GM20431 (cell line): ENCODE results near the gene CPSF6.
"Not testable (repeated sequence)": the region's sequence is repeated elsewhere in the genome, so short reads cannot be mapped to it uniquely, and the experiment has no call there.

ENCODE experiments used
- in situ Hi-C: fragments of 300-500 bp; cut with MseI, MboI; formaldehyde crosslinking; loops from one replicate; pipeline ENCODE4 v1.15.0; 2020; ENCODE audit warnings: low sequenced_read_pairs; ENCODE audit not compliant: unreplicated experiment

Gene CPSF6, protein sequence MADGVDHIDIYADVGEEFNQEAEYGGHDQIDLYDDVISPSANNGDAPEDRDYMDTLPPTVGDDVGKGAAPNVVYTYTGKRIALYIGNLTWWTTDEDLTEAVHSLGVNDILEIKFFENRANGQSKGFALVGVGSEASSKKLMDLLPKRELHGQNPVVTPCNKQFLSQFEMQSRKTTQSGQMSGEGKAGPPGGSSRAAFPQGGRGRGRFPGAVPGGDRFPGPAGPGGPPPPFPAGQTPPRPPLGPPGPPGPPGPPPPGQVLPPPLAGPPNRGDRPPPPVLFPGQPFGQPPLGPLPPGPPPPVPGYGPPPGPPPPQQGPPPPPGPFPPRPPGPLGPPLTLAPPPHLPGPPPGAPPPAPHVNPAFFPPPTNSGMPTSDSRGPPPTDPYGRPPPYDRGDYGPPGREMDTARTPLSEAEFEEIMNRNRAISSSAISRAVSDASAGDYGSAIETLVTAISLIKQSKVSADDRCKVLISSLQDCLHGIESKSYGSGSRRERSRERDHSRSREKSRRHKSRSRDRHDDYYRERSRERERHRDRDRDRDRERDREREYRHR

GRCh38 chr12:69239352-69239921, at the start of gene CPSF6:
Gene CPSF6 (plus strand): TSS chr12:69239569. CDS start chr12:69239647, 78 bp downstream.
- in situ Hi-C loops, result no loop called here

DNA sequence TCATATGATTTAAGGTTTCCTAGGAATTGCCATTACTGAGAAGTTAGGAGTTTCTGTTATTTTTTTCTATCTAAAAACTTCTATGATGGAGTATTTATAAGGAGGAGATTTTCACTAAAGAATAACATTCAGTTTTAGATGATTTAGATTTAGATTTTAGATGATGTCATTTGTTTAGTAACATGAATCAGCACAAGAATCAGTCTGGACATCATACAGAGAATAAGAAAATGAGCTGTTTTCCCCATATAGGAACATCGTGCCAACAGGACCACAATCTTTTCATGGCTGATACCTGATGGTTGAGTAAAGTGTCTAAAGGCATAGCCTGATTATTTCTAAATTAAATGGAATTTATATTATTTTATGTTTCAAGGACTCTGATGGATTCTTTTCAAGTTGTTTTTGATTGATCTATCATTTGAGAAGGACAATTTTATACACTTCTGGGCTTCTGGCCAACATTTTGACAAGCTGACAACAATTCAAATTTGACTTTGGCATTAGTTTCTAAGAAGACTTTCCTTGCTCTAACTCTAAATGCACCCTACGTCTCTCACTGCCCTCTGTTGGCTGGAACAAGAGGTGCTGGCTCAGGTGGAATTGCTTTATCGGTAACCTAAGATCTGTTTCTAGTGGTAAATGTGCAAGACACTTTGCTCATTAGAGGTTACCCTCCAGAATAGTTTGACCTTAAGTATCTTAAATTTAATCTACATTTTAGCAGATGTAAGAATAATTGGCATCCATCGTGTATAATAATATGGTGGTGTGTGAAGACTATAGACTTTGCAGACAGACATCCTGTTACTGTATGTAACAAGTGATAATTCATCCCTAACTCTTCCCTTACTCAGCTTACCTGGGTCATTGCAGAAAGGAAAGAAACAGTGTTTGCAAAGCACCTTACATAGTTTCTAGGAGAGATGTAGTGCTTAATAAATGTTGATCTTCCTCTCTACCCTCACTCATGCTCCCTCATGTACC, 42.8 kb upstream of the CPSF6 start:
- in situ Hi-C loops, result no loop called here

GRCh38 chr12:69199976-69200375, 39.4 kb upstream of the CPSF6 start:
- in situ Hi-C loops, result not testable (repeated sequence)

- in situ Hi-C loops, result no loop called here
Observed at GRCh38 chr12:69204191-69204590, 35.2 kb upstream of the CPSF6 start.

DNA sequence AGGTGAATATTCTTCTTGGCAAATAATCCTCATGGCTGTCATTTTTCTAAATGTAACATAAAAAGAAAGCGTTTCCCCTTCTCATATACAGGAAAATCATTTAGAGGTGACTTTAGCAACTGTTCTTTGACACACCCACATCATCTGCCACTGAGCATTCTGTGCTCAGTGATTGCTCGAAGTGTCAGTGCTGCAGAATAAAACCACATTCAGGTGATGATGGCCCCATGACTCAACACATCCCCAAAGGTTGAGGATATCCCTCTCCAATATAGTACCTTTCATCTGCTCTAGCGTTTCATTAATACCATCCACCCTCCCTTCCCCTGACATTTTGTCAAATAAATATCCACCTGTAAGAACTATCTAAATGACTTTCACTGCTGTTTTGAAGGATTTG, 28.7 kb upstream of the CPSF6 start:
- in situ Hi-C loops, result no loop called here

DNA sequence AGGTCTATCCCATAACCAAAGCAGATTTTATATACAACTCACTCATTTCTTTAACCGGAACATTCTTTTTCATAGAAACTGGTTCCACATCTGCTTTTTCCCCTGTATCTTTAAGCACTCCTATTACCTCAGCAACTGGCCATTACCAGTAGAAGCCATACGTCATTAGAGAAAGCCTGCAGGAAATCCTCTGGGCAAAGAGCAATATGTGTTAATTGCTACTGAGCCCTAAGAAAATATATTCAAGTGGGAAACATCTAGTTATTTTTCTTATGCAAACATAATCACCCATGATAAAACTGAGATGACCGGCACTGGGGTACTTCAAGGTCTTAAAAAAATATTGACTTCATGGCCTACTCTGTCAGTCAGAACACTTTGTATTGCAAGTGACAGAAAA, 28.2 kb upstream of the CPSF6 start:
- in situ Hi-C loops, result no loop called here

- in situ Hi-C loops, result no loop called here
Observed at GRCh38 chr12:69214169-69214568, 25.2 kb upstream of the CPSF6 start.

- in situ Hi-C loops, result no loop called here
Observed at GRCh38 chr12:69225251-69225910, 14.0 kb upstream of the CPSF6 start.

GRCh38 chr12:69231479-69231878, 7.9 kb upstream of the CPSF6 start:
- in situ Hi-C loops, result no loop called here

GRCh38 chr12:69238589-69239351, 599 bp upstream of the CPSF6 start:
- in situ Hi-C loops, result no loop called here

DNA sequence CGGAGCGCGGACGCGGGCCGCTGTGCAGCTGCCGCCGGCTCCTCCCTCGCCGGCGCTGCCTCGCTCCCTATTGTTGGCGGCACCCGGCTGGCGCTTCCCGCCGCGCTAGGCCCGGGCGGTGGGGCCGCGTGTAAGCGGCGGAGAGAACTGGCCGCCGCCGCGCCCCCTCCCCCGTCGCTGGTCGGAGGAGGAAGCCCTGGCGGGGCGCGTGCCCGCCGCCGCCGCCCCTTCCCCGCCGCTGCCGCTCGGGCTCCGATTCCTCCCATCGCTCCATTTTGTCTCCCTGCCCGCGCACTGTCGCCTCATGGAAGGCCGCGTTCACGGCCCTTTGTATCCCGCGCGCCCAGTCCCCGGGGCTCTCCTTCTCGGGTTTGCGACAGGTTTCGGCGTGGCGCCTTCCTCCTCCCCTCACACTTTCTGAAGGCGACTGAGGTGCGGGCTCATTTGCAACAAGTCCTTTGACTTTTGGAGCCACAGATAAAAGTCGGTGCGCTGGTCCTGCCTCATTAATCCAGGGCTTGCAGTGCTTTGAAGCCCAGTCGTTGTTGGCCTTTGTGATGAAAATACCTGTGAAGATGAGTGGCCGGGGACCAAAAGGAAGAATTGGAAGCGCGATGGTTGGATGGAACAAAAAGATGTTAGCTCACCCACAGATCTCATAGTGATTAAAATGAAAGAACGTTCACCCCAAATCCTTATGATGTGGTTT, 707 bp downstream of the CPSF6 start:
- in situ Hi-C loops, result no loop called here

DNA sequence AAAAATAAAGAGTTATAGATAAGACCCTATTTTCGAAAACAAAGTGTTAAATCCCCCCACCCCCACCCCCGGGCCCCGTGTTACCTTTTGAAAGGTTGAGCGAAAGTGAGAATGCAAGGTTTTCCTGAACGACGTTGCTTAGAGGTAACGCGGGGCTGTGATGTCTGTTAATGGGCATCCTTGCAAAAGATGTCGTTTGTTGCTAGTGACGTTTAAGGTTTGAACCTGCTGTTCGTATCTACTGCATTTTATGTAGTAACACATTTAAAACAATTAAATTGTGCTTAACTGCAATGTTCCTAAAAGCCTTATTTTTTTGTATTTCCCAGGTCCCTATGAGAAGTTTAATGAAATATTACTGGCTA, 1.2 kb downstream of the CPSF6 start:
- in situ Hi-C loops, result no loop called here

GRCh38 chr12:69241438-69242092, 2.2 kb downstream of the CPSF6 start:
- in situ Hi-C loops, result no loop called here

DNA sequence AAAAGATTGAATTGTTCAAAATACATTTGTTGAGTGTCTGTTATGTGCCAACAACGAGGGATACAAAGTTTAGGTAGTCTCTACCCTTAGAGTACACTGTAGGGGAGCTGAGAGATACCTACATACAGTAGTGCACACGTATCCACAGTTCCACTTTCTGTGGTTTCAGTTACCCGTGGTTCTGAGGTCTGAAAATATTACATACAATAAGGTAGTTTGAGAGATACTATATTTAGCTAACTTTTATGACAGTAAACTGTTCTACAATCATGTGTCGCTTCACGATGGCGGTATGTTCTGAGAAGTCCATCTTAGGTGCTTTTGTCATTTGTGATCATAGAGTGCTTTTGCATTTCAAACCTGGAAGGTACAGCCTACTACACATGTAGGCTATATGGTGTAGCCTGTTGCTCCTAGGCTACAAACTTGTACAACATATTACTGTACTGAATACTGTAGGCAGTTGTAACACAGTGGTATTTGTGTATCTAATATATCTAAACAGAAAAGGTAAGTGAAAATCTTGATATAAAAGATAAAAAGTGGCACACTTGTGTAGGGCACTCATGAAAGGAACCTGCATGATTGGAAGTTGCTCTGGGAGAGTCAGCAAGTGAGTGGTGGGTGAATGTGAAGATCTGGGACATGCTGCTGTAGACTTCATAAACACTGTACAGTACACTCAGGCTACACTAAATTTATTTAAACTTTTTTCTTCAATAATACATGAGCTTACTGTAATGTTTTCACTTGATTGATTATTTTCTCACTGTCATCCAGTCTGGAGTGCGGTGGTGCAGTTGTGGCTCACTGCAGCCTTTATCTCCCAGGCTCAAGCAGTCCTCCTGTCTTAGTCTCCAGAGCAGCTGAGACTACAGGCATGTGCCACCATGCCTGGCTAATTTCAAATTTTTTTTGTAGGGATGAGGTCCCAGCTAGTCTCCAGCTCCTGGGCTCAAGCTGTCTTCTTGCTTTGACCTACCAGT, 4.0 kb downstream of the CPSF6 start:
- in situ Hi-C loops, result no loop called here

DNA sequence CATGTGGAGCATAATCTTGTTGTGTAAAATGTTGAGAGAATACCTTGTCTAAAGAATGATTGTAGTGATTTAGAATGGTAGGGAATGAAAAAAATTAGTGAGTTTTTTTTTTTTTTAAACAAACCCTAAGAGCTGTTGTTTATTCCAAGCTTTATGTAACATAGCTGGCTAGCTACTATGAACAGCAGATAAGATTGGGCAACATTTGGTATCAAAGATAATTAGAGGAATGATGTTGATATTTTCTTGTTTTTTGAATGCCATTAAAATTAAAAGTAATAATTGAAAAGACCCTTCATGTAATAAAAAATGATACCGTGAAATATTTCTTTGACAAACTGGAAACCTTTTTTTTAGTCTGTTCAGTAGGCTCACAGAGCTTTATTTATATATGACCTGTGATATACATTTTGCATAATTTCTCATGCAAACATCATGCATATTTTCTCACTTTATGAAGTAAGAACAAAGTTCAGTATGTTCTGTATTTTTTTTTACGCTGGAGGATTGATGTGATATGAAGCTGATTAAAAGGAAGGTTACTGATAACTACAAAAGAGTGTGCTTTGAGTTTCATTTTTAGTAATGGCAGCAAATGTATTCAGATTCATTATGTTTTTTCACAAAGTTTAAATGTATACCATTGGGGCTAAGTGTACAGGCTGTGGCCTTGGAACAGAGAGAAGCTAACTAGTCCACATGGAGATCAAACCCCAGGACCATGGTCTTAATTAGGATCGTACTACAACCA, 8.1 kb downstream of the CPSF6 start:
- in situ Hi-C loops, result no loop called here

DNA sequence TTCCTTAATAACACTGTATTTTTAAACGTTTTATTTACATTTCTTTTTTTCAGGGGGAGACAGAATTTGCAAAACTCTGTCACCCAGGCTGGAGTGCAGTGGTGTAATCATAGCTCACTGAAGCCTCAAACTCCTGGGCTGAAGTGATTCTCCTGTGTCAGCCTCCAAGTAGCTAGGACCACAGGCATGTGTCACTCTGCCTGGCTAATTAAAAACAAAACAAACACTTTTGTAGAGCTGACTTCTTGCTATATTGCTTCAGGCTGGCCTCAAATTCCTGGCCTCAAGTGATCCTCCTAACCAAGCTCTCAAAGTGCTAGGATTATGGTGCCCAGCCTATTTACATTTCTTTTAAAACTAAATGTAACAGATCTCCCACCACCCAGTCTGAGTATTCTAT, 12.7 kb downstream of the CPSF6 start:
- in situ Hi-C loops, result loop anchor here (10.0 kb wide), 1 partner anchor 97 kb away; no protein-coding TSS in a partner anchor
